H9 (cell line): ENCODE results near the gene KCMF1. TPM values are rescaled to one million over a fixed set of nuclear protein-coding genes. Genes with fewer than 3 reads are reported as not detected.

ENCODE experiments used
- DNase-seq: peaks from one replicate; pipeline ENCODE4 v3.0.0-alpha.2; 2017
- H2AFZ ChIP-seq: one replicate; pipeline ENCODE4 v1.6.1; 2013; ENCODE audit warnings: mild to moderate bottlenecking, low read length, control low read depth, moderate library complexity
- H2AK5ac ChIP-seq: 2 replicates; pipeline ENCODE4 v1.6.1; 2013; ENCODE audit warnings: low read length, control low read depth, mixed read lengths; ENCODE audit not compliant: insufficient read length
- H2BK120ac ChIP-seq: one replicate; pipeline ENCODE4 v1.6.1; 2013; ENCODE audit warnings: low read depth, mild to moderate bottlenecking, low read length, control low read depth, inconsistent platforms; ENCODE audit not compliant: poor library complexity, severe bottlenecking
- H2BK12ac ChIP-seq: 2 replicates; pipeline ENCODE4 v1.6.1; 2013; ENCODE audit warnings: low read length, control low read depth, mixed read lengths, low read depth; ENCODE audit not compliant: insufficient read length
- H2BK15ac ChIP-seq: 2 replicates; pipeline ENCODE4 v1.6.1; 2013; ENCODE audit warnings: low read depth, low read length, control low read depth
- H2BK20ac ChIP-seq: one replicate; pipeline ENCODE4 v1.6.1; 2013; ENCODE audit warnings: low read depth, mild to moderate bottlenecking, low read length, control low read depth, inconsistent platforms; ENCODE audit not compliant: poor library complexity, severe bottlenecking
- H2BK5ac ChIP-seq: 2 replicates; pipeline ENCODE4 v1.6.1; 2013; ENCODE audit warnings: low read length, control low read depth, mixed read lengths; ENCODE audit not compliant: insufficient read length
- H3K14ac ChIP-seq: 2 replicates; pipeline ENCODE4 v1.6.1; 2013; ENCODE audit warnings: low read length, control low read depth; ENCODE audit not compliant: insufficient read depth
- H3K18ac ChIP-seq: 2 replicates; pipeline ENCODE4 v1.6.1; 2013; ENCODE audit warnings: low read depth, mild to moderate bottlenecking, mixed read lengths, low read length, control low read depth; ENCODE audit not compliant: insufficient read length
- H3K23ac ChIP-seq: 2 replicates; pipeline ENCODE4 v1.6.1; 2013; ENCODE audit warnings: low read length, control low read depth, mixed read lengths, low read depth; ENCODE audit not compliant: insufficient read length
- H3K23me2 ChIP-seq: 2 replicates; pipeline ENCODE4 v1.6.1; 2013; ENCODE audit warnings: low read depth, mild to moderate bottlenecking, mixed read lengths, low read length, control low read depth; ENCODE audit not compliant: insufficient read length, poor library complexity, severe bottlenecking
- H3K27ac ChIP-seq: 2 replicates; pipeline ENCODE4 v1.5.1; 2013; ENCODE audit warnings: low read length, control low read depth, mixed read lengths, low read depth; ENCODE audit not compliant: insufficient read length
- H3K27me3 ChIP-seq: 2 replicates; pipeline ENCODE4 v1.6.1; 2013; ENCODE audit warnings: low read length, control low read depth, inconsistent platforms; ENCODE audit not compliant: insufficient read depth
- H3K4ac ChIP-seq: 2 replicates; pipeline ENCODE4 v1.6.1; 2013; ENCODE audit warnings: low read depth, mild to moderate bottlenecking, control low read depth, inconsistent platforms, low read length, moderate library complexity
- H3K4me1 ChIP-seq: 2 replicates; pipeline ENCODE4 v1.6.1; 2013; ENCODE audit warnings: low read length, control low read depth, inconsistent platforms; ENCODE audit not compliant: insufficient read depth
- H3K4me2 ChIP-seq: 2 replicates; pipeline ENCODE4 v1.6.1; 2013; ENCODE audit warnings: low read length, control low read depth, mixed read lengths; ENCODE audit not compliant: insufficient read length, insufficient read depth
- H3K56ac ChIP-seq: 2 replicates; pipeline ENCODE4 v1.6.1; 2013; ENCODE audit warnings: low read depth, mild to moderate bottlenecking, mixed read lengths, low read length, control low read depth; ENCODE audit not compliant: insufficient read length
- H3K79me1 ChIP-seq: 2 replicates; pipeline ENCODE4 v1.6.1; 2013; ENCODE audit warnings: low read depth, mild to moderate bottlenecking, moderate library complexity, low read length, control low read depth, inconsistent platforms; ENCODE audit not compliant: insufficient read depth, poor library complexity, severe bottlenecking
- H3K79me2 ChIP-seq: 2 replicates; pipeline ENCODE4 v1.6.1; 2013; ENCODE audit warnings: low read length, control low read depth, inconsistent platforms; ENCODE audit not compliant: insufficient read depth
- H3K9ac ChIP-seq: 2 replicates; pipeline ENCODE4 v1.6.1; 2013; ENCODE audit warnings: low read length, control low read depth, mixed read lengths; ENCODE audit not compliant: insufficient read length; ENCODE audit errors: extremely low read depth
- H3K9me3 ChIP-seq: one replicate; pipeline ENCODE4 v1.6.1; 2013; ENCODE audit warnings: low read depth, low read length, inconsistent platforms; ENCODE audit not compliant: control insufficient read depth
- H3T11ph ChIP-seq: one replicate; pipeline ENCODE4 v1.6.1; 2013; ENCODE audit warnings: mild to moderate bottlenecking, low read length, control low read depth, inconsistent platforms
- H4K20me1 ChIP-seq: one replicate; pipeline ENCODE4 v1.6.1; 2013; ENCODE audit not compliant: control insufficient read depth, insufficient read length, insufficient read depth
- H4K5ac ChIP-seq: 2 replicates; pipeline ENCODE4 v1.6.1; 2013; ENCODE audit warnings: low read depth, mild to moderate bottlenecking, mixed read lengths, low read length, control low read depth; ENCODE audit not compliant: insufficient read length
- H4K8ac ChIP-seq: replicated peaks from 2 replicates; pipeline ENCODE4 v1.6.1; 2013; ENCODE audit warnings: low read length, control low read depth, mixed read lengths, low read depth; ENCODE audit not compliant: insufficient read length
- H4K91ac ChIP-seq: 2 replicates; pipeline ENCODE4 v1.6.1; 2013; ENCODE audit warnings: low read depth, mild to moderate bottlenecking, moderate library complexity, mixed read lengths, low read length, control low read depth; ENCODE audit not compliant: insufficient read length
- H3K27ac Mint-ChIP-seq, 3 experiments: 2 replicates in 2 of 3; 3 replicates in 1 of 3; pipeline ENCODE4 v1.8.0; 2020 to 2021; ENCODE audit warnings: mixed read lengths in 3 of 3, mild to moderate bottlenecking in 1 of 3, moderate library complexity in 1 of 3
- H3K27me3 Mint-ChIP-seq: 2 replicates; pipeline ENCODE4 v1.8.0; 2021; ENCODE audit warnings: low read depth, mild to moderate bottlenecking, moderate library complexity, mixed read lengths
- H3K36me3 Mint-ChIP-seq, 3 experiments: 2 replicates in 2 of 3; 3 replicates in 1 of 3; pipeline ENCODE4 v1.8.0; 2020 to 2021; ENCODE audit warnings: low read depth in 3 of 3, mixed read lengths in 3 of 3; ENCODE audit not compliant: insufficient read depth in 1 of 3
- H3K4me1 Mint-ChIP-seq, 2 experiments: 2 replicates each; pipeline ENCODE4 v1.8.0; 2020; ENCODE audit warnings: mixed read lengths in 2 of 2
- H3K4me3 Mint-ChIP-seq, 2 experiments: 2 replicates in 1 of 2; 3 replicates in 1 of 2; pipeline ENCODE4 v1.8.0; 2020 to 2021; ENCODE audit warnings: mild to moderate bottlenecking in 2 of 2, mixed read lengths in 2 of 2, moderate library complexity in 1 of 2
- H3K9me3 Mint-ChIP-seq, 2 experiments: 2 replicates in 1 of 2; 3 replicates in 1 of 2; pipeline ENCODE4 v1.8.0; 2020; ENCODE audit warnings: mild to moderate bottlenecking in 2 of 2, mixed read lengths in 2 of 2, moderate library complexity in 1 of 2
- WGBS: extraction: QIAGEN DNeasy Blood & Tissue Kit; methylation state at CpG from one replicate; pipeline ENCODE4 v1.1.7; 2013; ENCODE audit warnings: missing lambda C conversion rate, low lambda C conversion rate, mixed read lengths; ENCODE audit not compliant: insufficient read length; ENCODE audit errors: extremely low coverage; 5-methylcytosine and 5-hydroxymethylcytosine counted together
- total RNA-seq: library from RNA; stranded (reverse); gene quantifications from 2 replicates; pipeline ENCODE4 v1.2.1, GENCODE V29; 2021
- TF ChIP-seq, protein P1 (sequence below): fragments of 200-600 bp; sonication (generic); conservative IDR thresholded peaks from 3 replicates; pipeline ENCODE4 v1.8.0; 2021; ENCODE audit warnings: antibody characterized with exemption, mild to moderate bottlenecking

The KCMF1 gene
- total RNA-seq, 1 experiment from 2014 or later: 113 TPM

DNA sequence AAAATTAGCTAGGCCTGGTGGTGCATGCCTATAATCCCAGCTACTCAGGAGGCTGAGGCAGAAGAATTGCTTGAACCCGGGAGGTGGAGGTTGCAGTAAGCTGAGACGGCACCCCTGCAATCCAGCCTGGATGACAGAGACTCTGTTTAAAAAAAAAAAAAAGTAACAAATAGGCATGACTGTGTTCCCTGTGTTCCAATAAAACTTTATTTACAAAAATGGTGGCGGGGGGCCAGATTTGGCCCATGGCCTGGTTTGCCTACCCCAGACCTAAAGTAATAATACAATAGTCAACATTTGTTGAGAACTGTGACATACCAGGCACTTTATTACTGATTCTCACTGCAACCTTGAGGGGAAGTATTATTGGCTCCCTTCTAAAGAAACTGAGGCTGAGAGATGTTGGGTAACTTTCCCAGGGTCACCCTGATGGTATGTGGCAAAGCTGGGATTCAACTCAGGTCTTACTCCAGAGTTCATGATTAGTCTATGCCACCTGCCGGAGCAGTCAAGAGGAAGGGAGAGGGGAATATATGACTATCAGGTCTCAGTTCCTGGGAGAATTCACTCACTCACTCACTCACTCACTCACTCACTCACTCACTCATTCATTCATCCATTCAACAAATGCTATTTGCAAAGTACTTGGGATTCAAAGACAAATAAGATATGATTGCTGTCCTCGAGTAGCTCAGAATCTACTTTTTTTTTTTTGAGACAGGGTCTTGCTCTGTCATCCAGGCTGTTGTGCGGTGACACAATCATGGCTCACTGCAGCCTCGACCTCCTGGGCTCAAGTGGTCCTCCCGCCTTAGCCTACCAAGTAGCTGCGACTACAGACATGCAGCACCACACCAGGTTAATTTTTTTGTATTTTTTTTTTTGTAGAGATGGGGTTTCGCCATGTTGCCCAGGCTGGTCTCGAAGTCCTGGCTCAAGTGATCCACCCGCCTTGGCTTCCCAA lies 14.3 kb upstream of the KCMF1 start:
- Histone ChIP-seq H3K56ac (no peak overlapping the region), H4K91ac (no peak overlapping the region), H3K4me1 (peaks cover 16% of the 10 kb centered on the region; the same call in 1 of the 2 replicates), H3T11ph (no peak overlapping the region), H3K79me2 (no peaks in the 10 kb centered on the region), H2BK5ac (no peak overlapping the region), H2BK12ac (no peak overlapping the region), H3K23ac (no peak overlapping the region), H3K9ac (peak overlapping the region; percentile 67), H3K79me1 (no peaks in the 10 kb centered on the region), H3K27ac (peak overlapping the region; percentile 82), H3K23me2 (no peaks in the 10 kb centered on the region), H4K8ac (no peak overlapping the region), H3K14ac (no peak overlapping the region), H2BK20ac (no peak overlapping the region), H3K27me3 (no peaks in the 10 kb centered on the region), H3K4ac (no peak overlapping the region), H4K20me1 (no peaks in the 10 kb centered on the region), H2BK15ac (no peak overlapping the region), H2AFZ (no peak overlapping the region), H3K18ac (peak overlapping the region; percentile 66), H2BK120ac (no peak overlapping the region), H2AK5ac (no peak overlapping the region), H3K9me3 (no peaks in the 10 kb centered on the region), H4K5ac (peak overlapping the region; percentile 88), H3K4me2 (no peak overlapping the region)
- Mint-ChIP-seq H3K9me3 (no peaks in the 10 kb centered on the region), H3K4me1 (peaks cover 54 to 61% of the 10 kb centered on the region in 2 experiments), H3K27me3 (peaks cover 2% of the 10 kb centered on the region), H3K4me3 (peak overlapping the region; percentile 44 to 64), H3K27ac (peak overlapping the region; percentile 86 to 100 (median 98); a peak in 6 of 7 replicates), H3K36me3 (peaks cover 0 to 3% (median 2%) of the 10 kb centered on the region in 3 experiments; a peak in 4 of 7 replicates)
- TF ChIP-seq, protein P1, sequence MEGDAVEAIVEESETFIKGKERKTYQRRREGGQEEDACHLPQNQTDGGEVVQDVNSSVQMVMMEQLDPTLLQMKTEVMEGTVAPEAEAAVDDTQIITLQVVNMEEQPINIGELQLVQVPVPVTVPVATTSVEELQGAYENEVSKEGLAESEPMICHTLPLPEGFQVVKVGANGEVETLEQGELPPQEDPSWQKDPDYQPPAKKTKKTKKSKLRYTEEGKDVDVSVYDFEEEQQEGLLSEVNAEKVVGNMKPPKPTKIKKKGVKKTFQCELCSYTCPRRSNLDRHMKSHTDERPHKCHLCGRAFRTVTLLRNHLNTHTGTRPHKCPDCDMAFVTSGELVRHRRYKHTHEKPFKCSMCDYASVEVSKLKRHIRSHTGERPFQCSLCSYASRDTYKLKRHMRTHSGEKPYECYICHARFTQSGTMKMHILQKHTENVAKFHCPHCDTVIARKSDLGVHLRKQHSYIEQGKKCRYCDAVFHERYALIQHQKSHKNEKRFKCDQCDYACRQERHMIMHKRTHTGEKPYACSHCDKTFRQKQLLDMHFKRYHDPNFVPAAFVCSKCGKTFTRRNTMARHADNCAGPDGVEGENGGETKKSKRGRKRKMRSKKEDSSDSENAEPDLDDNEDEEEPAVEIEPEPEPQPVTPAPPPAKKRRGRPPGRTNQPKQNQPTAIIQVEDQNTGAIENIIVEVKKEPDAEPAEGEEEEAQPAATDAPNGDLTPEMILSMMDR: no peak
- WGBS: no CpG with 5 or more reads among the region's 12 CpGs
- no peak for DNase-seq
